T-cell (primary cell): Measurements from ENCODE around the gene PIK3R5. TPM values are rescaled to one million over a fixed set of nuclear protein-coding genes. Genes with fewer than 3 reads are reported as not detected.
"Not testable (repeated sequence)": the region's sequence is repeated elsewhere in the genome, so short reads cannot be mapped to it uniquely, and the experiment has no call there.

Experiments used
- ATAC-seq, 4 experiments: fragments of 200-7000 bp in 3 of 4; fragments of 150-1000 bp in 1 of 4; cut with Tn5 transposase; replicated peaks in 1 of 4; 1 replicate in 3 of 4; 2 replicates in 1 of 4; pipeline ENCODE4 v1.10.0; 2021; ENCODE audit warnings: moderate library complexity in 3 of 4, mild to moderate bottlenecking in 2 of 4, moderate number of reproducible peaks in 1 of 4
- CTCF ChIA-PET, 2 donors: fragments of 300-600 bp; sonication (Branson Sonifier 250); formaldehyde crosslinking; loops; one replicate each; lab custom pipeline; 2022; ENCODE audit warnings: antibody characterized with exemption in 2 of 2; lab: Charles Lee
- POLR2A ChIA-PET, 2 donors: fragments of 300-600 bp; sonication (Branson Sonifier 250); formaldehyde crosslinking; loops; one replicate each; lab custom pipeline; 2022; ENCODE audit warnings: antibody characterized with exemption in 2 of 2; lab: Charles Lee
- DNase-seq, 35 experiments: peaks; one replicate each; pipeline versions ENCODE4 v3.0.0 to v3.0.0-alpha.2; 2013 to 2023
- H3K27ac ChIP-seq: one replicate; pipeline ENCODE4 v1.5.1; 2013; ENCODE audit warnings: low read length
- H3K27me3 ChIP-seq, 2 experiments: replicated peaks in 1 of 2; 1 replicate in 1 of 2; 2 replicates in 1 of 2; pipeline versions ENCODE4 v1.6.1 to v1.7.0; 2013; ENCODE audit warnings: low read length in 1 of 2, mixed read lengths in 1 of 2; ENCODE audit not compliant: control insufficient read depth in 2 of 2, insufficient read depth in 2 of 2; ENCODE audit errors: extremely low read depth in 1 of 2
- H3K36me3 ChIP-seq, 2 donors: 1 replicate in 1 of 2; 2 replicates in 1 of 2; pipeline versions ENCODE4 v1.6.1 to v1.7.0; 2013; ENCODE audit warnings: low read length in 1 of 2; ENCODE audit not compliant: control insufficient read depth in 2 of 2, insufficient read depth in 1 of 2; ENCODE audit errors: extremely low read depth in 1 of 2
- H3K4me1 ChIP-seq, 2 experiments: 1 replicate in 1 of 2; 2 replicates in 1 of 2; pipeline versions ENCODE4 v1.6.1 to v1.7.0; 2013; ENCODE audit warnings: low read length in 2 of 2, mixed read lengths in 1 of 2; ENCODE audit not compliant: insufficient read depth in 2 of 2, control insufficient read depth in 1 of 2; ENCODE audit errors: extremely low read depth in 1 of 2
- H3K4me3 ChIP-seq, 2 donors: 1 replicate in 1 of 2; 2 replicates in 1 of 2; pipeline versions ENCODE4 v1.5.1 to v1.7.0; 2013; ENCODE audit warnings: mild to moderate bottlenecking in 2 of 2, low read length in 1 of 2, moderate library complexity in 1 of 2; ENCODE audit not compliant: control insufficient read depth in 1 of 2; ENCODE audit errors: extremely low read depth in 1 of 2
- H3K9me3 ChIP-seq: 2 replicates; pipeline ENCODE4 v1.7.0; 2013
- H3K27ac Mint-ChIP-seq, 2 donors: one replicate each; pipeline ENCODE4 v1.8.0; 2020 to 2021; ENCODE audit warnings: mild to moderate bottlenecking in 2 of 2, mixed read lengths in 2 of 2
- H3K27me3 Mint-ChIP-seq, 2 donors: one replicate each; pipeline ENCODE4 v1.8.0; 2021 to 2022; ENCODE audit warnings: mixed read lengths in 2 of 2
- H3K36me3 Mint-ChIP-seq: one replicate; pipeline ENCODE4 v1.8.0; 2021; ENCODE audit warnings: mixed read lengths
- H3K4me1 Mint-ChIP-seq, 3 donors: one replicate each; pipeline ENCODE4 v1.8.0; 2020 to 2022; ENCODE audit warnings: mixed read lengths in 3 of 3, mild to moderate bottlenecking in 1 of 3
- H3K4me3 Mint-ChIP-seq, 3 donors: one replicate each; pipeline ENCODE4 v1.8.0; 2020 to 2022; ENCODE audit warnings: mild to moderate bottlenecking in 3 of 3, mixed read lengths in 3 of 3, moderate library complexity in 3 of 3
- H3K9me3 Mint-ChIP-seq, 3 donors: one replicate each; pipeline ENCODE4 v1.8.0; 2020 to 2022; ENCODE audit warnings: mixed read lengths in 3 of 3
- WGBS: methylation state at CpG from one replicate; pipeline ENCODE4 v1.1.5; 2013; ENCODE audit warnings: missing lambda C conversion rate; ENCODE audit not compliant: insufficient coverage; 5-methylcytosine and 5-hydroxymethylcytosine counted together
- total RNA-seq, 35 experiments: library from RNA in 6 of 35; stranded (reverse) in 6 of 35; fragments of 120-200 nt in 1 of 35; gene quantifications; one replicate each; pipeline versions ENCODE4 v1.2.1 to v1.2.4 and lab custom pipeline; 2013 to 2026

The PIK3R5 gene
- total RNA-seq, 5 donors from 2014 or later (not counting 1 experiment from before 2014, with no cell fraction given), result 118 to 210 (median 151) TPM

DNA sequence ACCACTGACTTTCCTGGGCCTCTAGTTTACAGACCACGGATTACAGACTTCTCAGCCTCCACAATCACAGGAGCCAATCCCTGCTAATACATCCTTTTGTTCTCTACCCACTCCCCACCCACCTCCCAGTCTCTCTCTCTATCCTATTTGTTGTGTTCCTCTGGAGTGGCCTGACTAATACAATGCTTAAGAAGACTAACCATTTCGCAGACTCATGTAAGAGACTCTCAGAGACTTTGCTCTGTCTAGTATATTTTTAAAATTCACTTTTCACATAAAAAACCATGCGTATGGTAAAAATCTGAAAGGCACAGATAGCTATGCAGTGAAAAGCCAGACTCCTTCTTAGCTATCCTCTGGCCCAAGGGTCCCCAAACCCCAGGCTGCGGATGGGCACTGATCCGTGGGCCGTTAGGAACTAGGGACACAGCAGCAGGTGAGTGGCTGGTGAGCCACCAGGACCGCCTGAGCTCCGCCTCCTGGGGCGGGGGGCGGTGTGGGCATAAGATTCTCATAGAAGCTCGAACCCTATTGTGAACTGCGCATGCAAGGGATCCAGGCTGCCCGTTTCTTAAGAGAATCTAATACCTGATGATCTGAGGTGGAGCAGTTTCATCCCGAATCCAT lies 105.6 kb downstream of the PIK3R5 start:
- WGBS, result 96% methylated on average over 10 of the region's 14 CpGs
- no peaks in the 10 kb centered on the region for H3K9me3 ChIP-seq
- no peaks in the 10 kb centered on the region for H3K9me3 Mint-ChIP-seq
- no peaks in the 10 kb centered on the region for H3K27me3 Mint-ChIP-seq
- H3K36me3 Mint-ChIP-seq, result no peaks in the 10 kb centered on the region
- DNase-seq (peak in 1 of 35 experiments; percentile 3), ATAC-seq (no peak)
- no peaks in the 10 kb centered on the region for H3K36me3 ChIP-seq
- ChIA-PET CTCF (no interaction called here), POLR2A (interaction anchor here in 1 of 2 donors (0.6 kb wide), 1 partner anchor 621 kb away, joined by 3 read pairs; no protein-coding TSS in a partner anchor)
- no peak overlapping the region for H3K27ac ChIP-seq
- H3K4me3 Mint-ChIP-seq, result no peak overlapping the region
- no peaks in the 10 kb centered on the region for H3K27me3 ChIP-seq
- no peak overlapping the region for H3K4me3 ChIP-seq
- H3K4me1 Mint-ChIP-seq, result peaks cover 36 to 38% (median 36%) of the 10 kb centered on the region in 3 donors
- peaks cover 15 to 17% of the 10 kb centered on the region in 2 experiments for H3K4me1 ChIP-seq
- H3K27ac Mint-ChIP-seq, result no peak overlapping the region

- Histone ChIP-seq H3K4me1 (peaks cover 15 to 17% of the 10 kb centered on the region in 2 experiments), H3K27ac (no peak overlapping the region), H3K36me3 (no peaks in the 10 kb centered on the region), H3K27me3 (no peaks in the 10 kb centered on the region), H3K4me3 (no peak overlapping the region), H3K9me3 (no peaks in the 10 kb centered on the region)
- Mint-ChIP-seq H3K9me3 (no peaks in the 10 kb centered on the region), H3K36me3 (no peaks in the 10 kb centered on the region), H3K27me3 (no peaks in the 10 kb centered on the region), H3K4me1 (peaks cover 36 to 38% (median 36%) of the 10 kb centered on the region in 3 donors), H3K4me3 (no peak overlapping the region), H3K27ac (no peak overlapping the region)
- 96% methylated on average over 5 of the region's 11 CpGs for WGBS
- POLR2A ChIA-PET, result interaction anchor here in 1 of 2 donors (0.6 kb wide), 1 partner anchor 620 kb away, joined by 3 read pairs; no protein-coding TSS in a partner anchor
- DNase-seq, result peak in 1 of 35 experiments; percentile 4
- no peak for ATAC-seq
- CTCF ChIA-PET, result no interaction called here
Measured at GRCh38 chr17:8859027-8859803, 106.3 kb downstream of the PIK3R5 start.

GRCh38 chr17:8857919-8858318 lies 107.6 kb downstream of the PIK3R5 start:
- POLR2A ChIA-PET, result no interaction called here
- Mint-ChIP-seq H3K27me3 (no peaks in the 10 kb centered on the region), H3K27ac (peak overlapping the region in 1 of 2 donors; percentile 82), H3K4me3 (peak overlapping the region in 2 of 3 donors; percentile 37 to 63), H3K4me1 (peaks cover 36 to 38% (median 36%) of the 10 kb centered on the region in 3 donors), H3K36me3 (no peaks in the 10 kb centered on the region), H3K9me3 (no peaks in the 10 kb centered on the region)
- WGBS, result no CpG with 5 or more reads among the region's 5 CpGs
- Histone ChIP-seq H3K4me1 (peaks cover 15 to 17% of the 10 kb centered on the region in 2 experiments), H3K9me3 (no peaks in the 10 kb centered on the region), H3K27me3 (no peaks in the 10 kb centered on the region), H3K27ac (no peak overlapping the region), H3K4me3 (no peak overlapping the region), H3K36me3 (no peaks in the 10 kb centered on the region)
- CTCF ChIA-PET, result interaction anchor here in 1 of 2 donors (0.7 kb wide), 2 partner anchors 80 to 707 kb away, joined by 3 to 4 read pairs; no protein-coding TSS in a partner anchor
- peak in 9 of 35 experiments; percentile 5 to 24 (median 22) for DNase-seq
- peak in 3 of 4 experiments; percentile 48 to 62 (median 60) for ATAC-seq

DNA sequence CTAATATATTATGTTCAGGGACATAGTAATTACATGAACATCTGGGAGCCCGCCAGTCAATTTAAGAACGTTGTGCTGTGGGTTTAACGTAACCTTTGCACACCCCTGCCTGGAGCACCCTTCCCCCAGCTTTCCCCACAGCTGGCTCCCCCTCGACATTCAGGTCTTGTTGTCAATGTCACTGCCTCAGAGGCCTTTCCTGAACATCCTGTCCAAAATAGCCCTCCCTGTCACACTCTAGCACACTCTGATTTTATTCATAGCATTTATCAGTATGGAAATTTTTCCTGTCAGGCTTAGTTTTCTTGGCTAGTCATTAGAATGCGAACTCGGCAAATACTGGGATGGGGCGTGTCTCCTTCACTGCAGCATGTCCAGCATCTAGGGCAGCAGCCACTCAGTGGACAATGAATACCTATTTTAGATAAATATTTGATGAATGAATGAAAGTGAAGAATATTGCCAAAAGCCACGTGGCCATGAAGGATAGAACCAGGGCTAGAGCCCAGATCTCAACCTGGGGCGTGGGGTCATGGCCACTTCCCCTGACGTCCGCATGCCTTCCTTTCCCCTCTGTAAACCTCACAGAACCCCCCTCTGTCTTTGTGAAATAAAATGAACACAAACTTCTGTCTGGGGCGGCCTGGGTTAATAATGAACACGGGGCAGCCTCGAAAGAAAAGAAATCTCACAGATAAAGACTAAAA lies 108.5 kb downstream of the PIK3R5 start:
- peak overlapping the region in 1 of 3 donors; percentile 63 for H3K4me3 Mint-ChIP-seq
- POLR2A ChIA-PET, result no interaction called here
- H3K9me3 ChIP-seq, result no peaks in the 10 kb centered on the region
- ATAC-seq, result no peak
- no peak overlapping the region for H3K4me3 ChIP-seq
- no peak overlapping the region for H3K27ac ChIP-seq
- no peaks in the 10 kb centered on the region for H3K9me3 Mint-ChIP-seq
- H3K27me3 ChIP-seq, result no peaks in the 10 kb centered on the region
- no peaks in the 10 kb centered on the region for H3K36me3 ChIP-seq
- H3K27ac Mint-ChIP-seq, result no peak overlapping the region
- H3K27me3 Mint-ChIP-seq, result no peaks in the 10 kb centered on the region
- peaks cover 28 to 32% (median 29%) of the 10 kb centered on the region in 3 donors for H3K4me1 Mint-ChIP-seq
- H3K4me1 ChIP-seq, result peaks cover 13 to 14% of the 10 kb centered on the region in 2 experiments
- CTCF ChIA-PET, result interaction anchor here in 1 of 2 donors (0.5 kb wide), 1 partner anchor 74 kb away, joined by 4 read pairs; no protein-coding TSS in a partner anchor
- WGBS, result no CpG with 5 or more reads among the region's 14 CpGs
- peak in 1 of 35 experiments; percentile 8 for DNase-seq
- no peaks in the 10 kb centered on the region for H3K36me3 Mint-ChIP-seq

DNA sequence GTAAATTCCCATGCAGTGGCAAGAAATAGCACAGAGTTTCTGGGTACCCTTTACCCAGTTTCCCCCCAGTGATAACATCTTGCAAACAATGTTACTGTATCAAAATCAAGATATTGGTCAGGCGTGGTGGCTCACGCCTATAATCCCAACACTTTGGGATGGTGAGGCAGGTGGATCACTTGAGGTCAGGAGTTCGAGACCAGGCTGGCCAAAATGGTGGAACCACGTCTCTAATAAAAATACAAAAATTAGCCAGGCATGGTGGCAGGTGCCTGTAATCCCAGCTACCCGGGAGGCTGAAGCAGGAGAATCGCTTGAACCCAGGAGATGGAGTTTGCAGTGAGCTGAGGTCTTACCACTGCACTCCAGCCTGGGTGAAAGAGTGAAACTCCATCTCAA lies 109.3 kb downstream of the PIK3R5 start:
- DNase-seq, ATAC-seq, H3K27me3 Mint-ChIP-seq, H3K9me3 Mint-ChIP-seq, H3K36me3 Mint-ChIP-seq, H3K27ac Mint-ChIP-seq, H3K36me3 ChIP-seq, H3K27me3 ChIP-seq, H3K4me3 ChIP-seq, H3K9me3 ChIP-seq, H3K27ac ChIP-seq, POLR2A ChIA-PET, H3K4me3 Mint-ChIP-seq: not testable (repeated sequence)
- CTCF ChIA-PET, result interaction anchor here in 1 of 2 donors (0.5 kb wide), 1 partner anchor 73 kb away, joined by 4 read pairs; no protein-coding TSS in a partner anchor
- no CpG with 5 or more reads among the region's 6 CpGs for WGBS
- H3K4me1 Mint-ChIP-seq, result peaks cover 20 to 23% (median 21%) of the 10 kb centered on the region in 3 donors
- H3K4me1 ChIP-seq, result peaks cover 8 to 14% of the 10 kb centered on the region in 2 experiments
